ENCODE data around the gene PEX10.

PEX10 gene

GRCh38 chr1:2375246-2375922 lies 37.0 kb downstream of the PEX10 start:
- no peak for DNase-seq (ENCODE audit: low read depth, low spot score)

- DNase-seq (ENCODE audit: low read depth, low spot score), result no peak
Measured at GRCh38 chr1:2374252-2375155, 37.9 kb downstream of the PEX10 start.

GRCh38 chr1:2373551-2374251 lies 38.7 kb downstream of the PEX10 start:
- no peak for DNase-seq (ENCODE audit: low read depth, low spot score)

- DNase-seq (ENCODE audit: low read depth, low spot score), result no peak
Measured at GRCh38 chr1:2372551-2373490, 39.5 kb downstream of the PEX10 start.

GRCh38 chr1:2368053-2368744 lies 44.2 kb downstream of the PEX10 start:
- no peak for DNase-seq (ENCODE audit: low read depth, low spot score)

- no peak for DNase-seq (ENCODE audit: low read depth, low spot score)
Measured at GRCh38 chr1:2363847-2364513, 48.4 kb downstream of the PEX10 start.

GRCh38 chr1:2360588-2361364 lies 51.6 kb downstream of the PEX10 start:
- no peak for DNase-seq (ENCODE audit: low read depth, low spot score)

- no peak for DNase-seq (ENCODE audit: low read depth, low spot score)
Measured at GRCh38 chr1:2358651-2359640, 53.4 kb downstream of the PEX10 start.

- DNase-seq (ENCODE audit: low read depth, low spot score), result no peak
Measured at GRCh38 chr1:2358072-2358471, 54.3 kb downstream of the PEX10 start.

- DNase-seq (ENCODE audit: low read depth, low spot score), result no peak
Measured at GRCh38 chr1:2356911-2357845, 55.2 kb downstream of the PEX10 start.

- no peak for DNase-seq (ENCODE audit: low read depth, low spot score)
Measured at GRCh38 chr1:2356401-2356800, 56.0 kb downstream of the PEX10 start.

- no peak for DNase-seq (ENCODE audit: low read depth, low spot score)
Measured at GRCh38 chr1:2355373-2356261, 56.7 kb downstream of the PEX10 start.

- no peak for DNase-seq (ENCODE audit: low read depth, low spot score)
Measured at GRCh38 chr1:2354511-2355372, 57.6 kb downstream of the PEX10 start.

Measured in smooth muscle cell of the brain vasculature (primary cell).